Inflammatory macrophage (primary cell): ENCODE data around the gene LMAN1.

ENCODE experiments used
- DNase-seq, 2 donors: peaks; one replicate each; pipeline ENCODE4 v3.0.0-alpha.2; 2020 to 2022
- total RNA-seq, 18 experiments: gene quantifications; one replicate each; lab custom pipeline; 2026; ENCODE audit warnings: mixed read lengths in 6 of 18, inconsistent platforms in 2 of 18; lab: John Stamatoyannopoulos, UW

The LMAN1 gene, protein sequence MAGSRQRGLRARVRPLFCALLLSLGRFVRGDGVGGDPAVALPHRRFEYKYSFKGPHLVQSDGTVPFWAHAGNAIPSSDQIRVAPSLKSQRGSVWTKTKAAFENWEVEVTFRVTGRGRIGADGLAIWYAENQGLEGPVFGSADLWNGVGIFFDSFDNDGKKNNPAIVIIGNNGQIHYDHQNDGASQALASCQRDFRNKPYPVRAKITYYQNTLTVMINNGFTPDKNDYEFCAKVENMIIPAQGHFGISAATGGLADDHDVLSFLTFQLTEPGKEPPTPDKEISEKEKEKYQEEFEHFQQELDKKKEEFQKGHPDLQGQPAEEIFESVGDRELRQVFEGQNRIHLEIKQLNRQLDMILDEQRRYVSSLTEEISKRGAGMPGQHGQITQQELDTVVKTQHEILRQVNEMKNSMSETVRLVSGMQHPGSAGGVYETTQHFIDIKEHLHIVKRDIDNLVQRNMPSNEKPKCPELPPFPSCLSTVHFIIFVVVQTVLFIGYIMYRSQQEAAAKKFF
- total RNA-seq = 102 to 252 (median 196) reads per million in 18 experiments

GRCh38 chr18:59358712-59359575 is at the start of gene LMAN1:
LMAN1 (minus strand) TSS chr18:59359265; CDS start chr18:59359244, 21 bp downstream.
- DNase-seq = peak; percentile 92 to 93

GRCh38 chr18:59402432-59403090 is 43.5 kb upstream of the LMAN1 start:
- DNase-seq = peak; percentile 63 to 73

DNA sequence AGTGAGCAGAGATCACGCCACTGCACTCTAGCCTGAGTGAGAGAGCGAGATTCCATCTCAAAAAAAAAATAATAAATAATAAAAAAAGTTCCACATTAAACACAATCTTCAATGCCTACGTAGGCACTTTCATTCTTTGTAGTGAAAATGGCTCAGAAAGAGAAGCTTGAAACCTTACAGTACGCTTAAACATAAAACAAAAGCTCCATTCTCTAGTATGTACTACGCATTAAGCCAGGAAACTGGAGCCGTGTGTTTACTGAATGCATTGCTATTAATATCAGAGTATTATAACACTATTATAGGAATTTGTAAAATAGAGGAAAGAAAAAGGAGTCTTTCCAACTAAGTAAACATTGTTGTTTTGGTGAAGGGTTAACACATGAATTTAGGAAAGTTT is 41.3 kb upstream of the LMAN1 start:
- no peak for DNase-seq

DNA sequence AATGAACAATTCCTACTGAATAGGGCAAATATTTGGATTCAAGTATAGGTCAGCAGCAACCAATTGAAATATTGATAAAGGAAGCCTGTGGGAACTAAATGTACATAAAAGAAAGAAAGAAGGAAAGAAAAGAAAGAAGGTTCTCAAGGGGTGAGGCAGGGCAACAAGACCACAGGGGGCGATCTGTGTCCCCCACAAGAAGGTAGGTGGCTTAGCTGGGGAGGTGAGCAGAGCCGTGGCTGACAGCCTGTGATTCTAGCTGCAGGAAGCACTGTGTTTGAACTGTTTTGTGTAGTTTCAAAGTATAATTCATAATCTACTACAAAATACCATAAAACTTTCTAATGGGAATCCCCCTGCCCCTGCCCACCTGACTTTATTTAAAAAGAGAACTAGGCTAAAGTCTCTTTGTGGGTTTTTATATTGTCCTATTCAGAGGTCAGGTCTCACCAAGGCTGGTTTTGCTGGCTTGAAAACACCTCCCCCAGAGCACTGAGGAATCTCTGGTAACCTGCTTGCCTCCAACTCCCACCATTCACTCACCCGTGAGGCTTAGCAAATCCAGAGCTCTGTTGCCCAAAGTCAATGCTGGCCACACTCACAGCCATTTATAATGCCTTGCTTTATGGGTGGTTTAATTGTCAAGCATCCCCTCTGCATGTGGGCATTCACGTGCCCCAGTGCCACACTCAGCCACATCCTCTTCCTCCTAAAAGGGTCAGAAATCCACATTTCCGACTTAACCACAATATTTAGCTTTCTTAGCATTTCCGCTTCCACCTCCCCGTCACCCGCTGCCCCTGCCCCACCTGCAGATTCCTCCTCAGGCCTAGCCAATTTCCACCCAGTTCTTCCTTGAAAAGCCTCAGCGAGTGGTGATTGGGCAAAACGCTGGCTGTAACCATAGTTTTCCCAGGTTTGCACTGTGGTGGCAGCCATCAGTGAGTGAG is 36.4 kb upstream of the LMAN1 start:
- DNase-seq = no peak

GRCh38 chr18:59393381-59393780 is 34.3 kb upstream of the LMAN1 start:
- no peak for DNase-seq

- no peak for DNase-seq
These were observed 29.8 kb upstream of the LMAN1 start for GRCh38 chr18:59388817-59389216.

- DNase-seq = no peak
These were observed 28.9 kb upstream of the LMAN1 start for GRCh38 chr18:59387687-59388565.

DNA sequence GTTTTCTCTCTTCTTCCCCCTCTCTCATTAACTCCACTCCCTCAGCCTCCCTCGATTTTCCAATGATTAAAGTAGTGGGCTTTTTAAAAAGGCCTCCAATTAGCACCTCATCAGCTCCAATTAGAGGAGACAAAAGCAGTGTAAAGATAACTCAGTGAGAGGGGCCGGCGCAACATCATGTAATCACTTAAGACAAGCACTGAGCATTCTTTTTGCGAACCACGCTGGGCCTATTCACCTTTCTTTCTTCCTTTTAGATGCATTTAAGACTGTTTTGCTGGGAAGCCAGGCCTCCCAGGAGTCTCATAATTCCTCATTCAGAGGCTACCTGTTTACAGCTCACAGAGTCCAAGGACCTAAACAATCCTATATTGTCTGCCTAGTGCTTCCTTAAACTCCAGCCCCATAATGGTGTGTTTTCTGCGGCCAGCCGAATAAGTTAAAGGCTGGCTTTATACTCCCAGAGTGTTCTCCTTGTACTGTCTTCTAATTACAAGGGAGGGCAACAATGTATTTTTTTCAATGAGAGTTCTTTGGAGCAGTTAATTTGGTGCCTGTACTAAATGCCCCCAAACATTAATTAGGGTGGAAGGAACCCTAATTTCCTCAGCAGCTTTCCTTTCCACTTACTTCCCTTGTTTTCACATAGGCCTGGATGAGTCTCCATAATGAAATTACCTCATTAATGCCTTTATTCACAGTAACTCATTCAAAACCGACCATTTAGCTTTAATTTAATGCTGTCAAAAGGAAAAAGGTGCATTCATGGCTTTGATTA is 28.0 kb upstream of the LMAN1 start:
- DNase-seq = no peak

DNA sequence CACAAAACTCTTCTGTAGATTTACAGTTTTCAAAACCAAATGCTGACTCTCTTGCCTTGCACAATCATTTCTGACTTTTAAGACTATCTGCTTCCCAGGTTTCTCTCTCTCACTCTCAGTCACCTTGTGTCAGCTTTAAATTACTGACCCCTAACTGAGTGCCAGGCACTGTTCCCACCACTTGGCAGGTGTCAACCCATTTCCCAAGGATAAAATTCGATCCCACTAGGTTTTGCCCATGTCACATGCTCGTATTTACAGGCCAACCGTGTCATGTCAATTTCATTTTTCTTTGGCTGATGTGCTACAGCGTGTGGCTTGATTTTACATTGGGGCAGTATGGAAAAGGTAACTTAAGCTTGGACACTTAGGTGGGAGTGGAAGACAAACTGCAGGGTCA is 26.1 kb upstream of the LMAN1 start:
- DNase-seq = no peak

- DNase-seq = no peak
These were observed 24.8 kb upstream of the LMAN1 start for GRCh38 chr18:59383851-59384250.

DNA sequence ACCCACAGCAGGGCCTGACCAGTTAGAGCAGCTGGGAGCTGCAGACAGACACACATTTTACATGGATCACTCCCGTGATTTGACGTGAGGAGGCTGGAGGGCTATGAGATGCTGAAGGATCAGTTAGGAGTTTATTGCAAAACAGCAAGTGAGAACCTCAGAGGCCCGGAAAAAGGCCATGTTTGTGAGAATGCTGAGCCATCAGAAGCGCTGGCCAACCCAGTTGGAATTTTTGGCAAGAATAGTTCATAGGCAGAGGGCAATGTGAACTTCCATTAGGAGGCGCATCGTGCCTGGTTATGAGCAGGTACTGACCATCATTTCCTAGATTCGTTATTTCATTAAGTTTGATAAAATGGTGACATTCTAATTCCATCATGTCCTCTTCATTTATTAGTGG is 23.3 kb upstream of the LMAN1 start:
- no peak for DNase-seq

GRCh38 chr18:59381949-59382348 is 22.9 kb upstream of the LMAN1 start:
- DNase-seq = no peak

DNA sequence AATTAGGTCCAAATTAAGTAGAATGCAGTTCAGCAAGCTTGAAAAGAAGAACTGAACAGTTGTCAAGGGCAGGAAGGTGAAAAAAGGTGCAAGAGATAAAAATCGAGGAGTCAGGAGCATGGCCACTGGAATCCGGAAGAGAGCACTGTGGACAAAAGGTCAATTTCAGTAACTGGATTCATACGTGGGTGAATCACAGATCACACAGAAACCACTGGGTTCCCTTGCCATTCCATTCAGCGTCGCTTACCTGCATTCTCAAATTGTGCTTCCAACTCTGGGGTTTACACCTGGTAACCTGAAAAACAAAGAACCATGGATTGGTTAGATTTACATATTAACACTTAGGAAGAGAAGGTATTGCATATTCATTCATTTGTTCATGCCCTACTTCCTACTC is 21.6 kb upstream of the LMAN1 start:
- no peak for DNase-seq

DNA sequence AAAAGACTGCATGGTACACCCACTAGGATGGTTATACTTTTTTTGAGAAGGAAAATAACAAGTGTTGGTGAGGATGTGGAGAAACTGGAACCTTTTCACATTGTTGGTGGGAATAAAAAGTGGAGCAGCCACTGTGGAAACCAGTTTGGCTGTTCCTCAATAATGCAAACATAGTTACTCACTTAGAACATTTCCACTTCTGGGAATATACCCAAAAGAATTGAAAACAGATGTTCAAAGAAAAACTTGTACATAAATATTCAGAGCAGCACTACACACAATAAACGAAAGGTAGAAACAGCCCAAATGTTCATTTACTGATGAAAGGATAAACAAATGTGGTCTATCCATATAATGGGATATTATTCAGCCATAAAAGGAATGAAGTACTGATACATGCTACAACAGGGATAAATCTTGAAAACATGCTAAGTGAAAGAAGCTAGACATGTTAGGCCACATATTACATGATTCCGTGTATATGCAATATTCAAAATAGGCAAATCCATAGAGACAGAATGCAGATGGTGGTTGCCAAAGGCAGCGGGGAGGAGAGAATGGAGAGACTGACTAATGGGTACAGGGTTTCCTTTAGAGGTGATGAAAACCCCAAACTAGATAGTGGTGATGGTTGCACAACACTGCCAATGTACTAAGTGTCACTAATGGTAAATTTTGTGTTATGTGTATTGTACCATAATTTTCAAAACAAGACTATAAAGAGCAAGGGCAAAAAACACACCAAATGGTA is 20.9 kb upstream of the LMAN1 start:
- DNase-seq = no peak

GRCh38 chr18:59377613-59378337 is 18.7 kb upstream of the LMAN1 start:
- DNase-seq = no peak

DNA sequence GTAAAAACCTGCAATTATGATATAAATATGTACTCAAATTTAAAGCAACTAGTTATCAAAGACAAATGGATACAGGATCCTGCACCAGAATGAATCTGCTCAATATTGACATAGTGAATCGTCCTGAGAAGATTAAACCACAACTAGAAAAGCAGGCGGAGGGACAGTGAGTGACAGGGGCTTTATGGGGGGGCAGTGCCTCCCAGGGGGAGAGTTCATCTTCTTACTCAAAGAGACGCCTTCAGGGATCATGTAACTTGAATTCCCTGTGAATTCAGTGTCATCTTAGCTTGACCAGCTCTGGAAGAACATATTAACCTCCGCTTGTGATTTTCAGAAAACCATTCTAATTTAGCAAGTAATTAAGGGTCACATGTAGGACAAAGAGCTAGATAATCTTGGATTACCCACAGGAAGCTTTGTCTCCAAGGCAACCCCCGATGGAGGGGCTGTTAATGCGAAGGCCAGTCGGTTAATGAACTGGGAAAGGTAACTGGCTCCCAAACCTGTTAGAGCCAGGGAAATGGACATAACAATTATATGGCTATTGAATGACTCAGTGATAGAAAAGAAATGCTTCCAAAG is 17.4 kb upstream of the LMAN1 start:
- DNase-seq = no peak

DNA sequence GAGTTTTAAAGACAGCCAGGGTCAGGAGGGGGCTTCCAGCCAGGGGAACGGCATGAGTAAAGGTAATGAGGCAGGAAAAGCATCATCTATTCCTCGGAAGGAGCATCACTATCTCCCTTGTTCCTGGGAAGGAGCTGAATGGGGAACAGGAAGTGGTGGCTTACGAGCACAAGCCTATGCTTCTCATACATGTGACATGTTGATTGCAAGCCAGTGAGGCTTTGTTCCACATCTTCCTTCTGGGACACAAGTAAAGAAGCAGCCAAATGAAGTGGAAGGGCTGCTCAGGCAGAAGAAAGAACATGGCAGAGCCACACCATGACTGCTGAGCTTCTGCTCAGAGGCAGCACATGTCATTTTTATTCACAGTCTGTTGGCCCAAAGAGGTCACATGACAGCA is 15.1 kb upstream of the LMAN1 start:
- DNase-seq = peak; percentile 17 to 65

DNA sequence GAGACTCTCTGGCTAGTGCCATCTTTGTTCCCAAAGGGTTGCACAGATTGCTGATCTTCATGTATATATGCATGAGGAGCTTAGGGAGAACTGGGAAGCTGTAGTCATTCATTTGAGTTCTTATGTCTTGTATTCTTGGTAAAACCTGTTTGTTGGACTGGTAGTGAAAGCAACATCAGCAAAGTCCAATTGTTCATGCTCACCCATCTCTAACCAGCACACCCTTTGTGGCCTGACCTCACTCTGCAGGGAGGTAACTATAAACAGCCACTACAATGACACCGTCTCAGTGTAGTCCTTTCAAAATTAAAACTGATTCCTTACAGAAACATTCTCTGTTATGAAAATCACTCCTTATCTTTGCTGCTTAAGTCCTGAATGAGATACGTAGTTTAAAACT is 13.9 kb upstream of the LMAN1 start:
- DNase-seq = no peak
